ENCODE results near the gene FBXL7.

GRCh38 chr5:15902066-15902465, 402.1 kb downstream of the FBXL7 start:
- no peak for TF ChIP-seq CTCF (conservative IDR thresholded peaks at IDR 0.05; ENCODE audit: low read depth in 2 of 2)
- no peak for TF ChIP-seq POLR2AphosphoS5 (IDR thresholded peaks at IDR 0.05; ENCODE audit: low read depth)
